Gastrocnemius medialis (tissue), 4 donors: ENCODE measurements around the gene PPP1R27. TPM values are rescaled to one million over a fixed set of nuclear protein-coding genes. Genes with fewer than 3 reads are reported as not detected.

Source experiments
- ATAC-seq, 2 donors: fragments of 150-250 bp; one replicate each; pipeline ENCODE4 v1.9.1; 2016
- DNase-seq, 2 donors: peaks; one replicate each; pipeline ENCODE4 v3.0.0-alpha.2; 2019
- H3K27ac ChIP-seq, 4 donors: fragments of 200-600 bp; sonication (generic); 1 replicate in 1 of 4; 2 replicates in 3 of 4; pipeline ENCODE4 v1.5.1; 2016 to 2018; ENCODE audit warnings: mild to moderate bottlenecking in 2 of 4, moderate library complexity in 1 of 4
- H3K27me3 ChIP-seq, 3 donors: fragments of 200-600 bp; sonication (generic) in 2 of 3; 1 replicate in 1 of 3; 2 replicates in 2 of 3; pipeline versions ENCODE4 v1.5.1 to v1.6.0; 2016 to 2019; ENCODE audit warnings: mild to moderate bottlenecking in 1 of 3, moderate library complexity in 1 of 3
- H3K36me3 ChIP-seq, 2 donors: fragments of 200-600 bp; sonication (generic) in 1 of 2; one replicate each; pipeline ENCODE4 v1.5.1; 2017 to 2018
- H3K4me1 ChIP-seq, 2 donors: fragments of 200-600 bp; sonication (generic) in 1 of 2; one replicate each; pipeline ENCODE4 v1.5.1; 2016 to 2017; ENCODE audit warnings: mild to moderate bottlenecking in 2 of 2
- H3K4me3 ChIP-seq, 4 donors: fragments of 200-600 bp; sonication (generic) in 3 of 4; 1 replicate in 1 of 4; 2 replicates in 3 of 4; pipeline ENCODE4 v1.5.1; 2016 to 2019; ENCODE audit warnings: mild to moderate bottlenecking in 2 of 4
- H3K9me3 ChIP-seq, 3 donors: fragments of 200-600 bp; sonication (generic) in 2 of 3; 1 replicate in 1 of 3; 2 replicates in 2 of 3; pipeline ENCODE4 v1.5.1; 2016 to 2019
- CTCF ChIP-seq, 5 experiments: fragments of 450-650 bp in 3 of 5; fragments of 200-600 bp in 2 of 5; sonication (generic) in 2 of 5; IDR thresholded peaks in 4 of 5; conservative IDR thresholded peaks in 1 of 5; 1 replicate in 4 of 5; 2 replicates in 1 of 5; pipeline ENCODE4 v1.5.1; 2016 to 2019; ENCODE audit warnings: antibody characterized with exemption in 5 of 5, mild to moderate bottlenecking in 3 of 5, moderate library complexity in 3 of 5
- POLR2A ChIP-seq, 2 donors: fragments of 450-650 bp; IDR thresholded peaks; one replicate each; pipeline ENCODE4 v1.6.1; 2017; ENCODE audit warnings: antibody characterized with exemption in 2 of 2, mild to moderate bottlenecking in 2 of 2, moderate library complexity in 2 of 2
- in situ Hi-C, 4 donors: fragments of 200-750 bp; cut with MboI; loops; one replicate each; pipeline versions ENCODE4 v1.15.0 to v1.8.0; 2017; ENCODE audit warnings: low sequenced_read_pairs in 4 of 4
- intact Hi-C: fragments of 100-400 bp; cut with DNase I; formaldehyde crosslinking; loops from one replicate; pipeline ENCODE4 v1.15.1; 2023; ENCODE audit warnings: low total_unique reads
- total RNA-seq, 4 donors: library from RNA; depleted of rRNA; stranded (reverse); fragments of >200 nt; gene quantifications; one replicate each; pipeline versions ENCODE4 v1.1.0 to v1.2.3, GENCODE V29; 2016

Gene PPP1R27
- total RNA-seq, 4 donors from 2014 or later, result 245 to 708 (median 400) TPM

GRCh38 chr17:81877569-81877968 lies 42.7 kb upstream of the PPP1R27 start:
- intact Hi-C loops (no loop called here), in situ Hi-C loops (no loop called here)
- peaks cover 0 to 38% of the 10 kb centered on the region in 2 donors for H3K36me3 ChIP-seq
- TF ChIP-seq POLR2A (IDR thresholded peaks at IDR 0.05), result no peak
- TF ChIP-seq CTCF (IDR thresholded peaks at IDR 0.05 in 4 of 5, conservative IDR thresholded peaks at IDR 0.05 in 1 of 5), result no peak
- H3K27ac ChIP-seq, result no peak overlapping the region
- H3K4me3 ChIP-seq, result no peak overlapping the region
- ATAC-seq (no peak), DNase-seq (no peak)
- H3K9me3 ChIP-seq, result no peaks in the 10 kb centered on the region
- H3K4me1 ChIP-seq, result peaks cover under 1 to 4% of the 10 kb centered on the region in 2 donors
- no peaks in the 10 kb centered on the region for H3K27me3 ChIP-seq

- TF ChIP-seq CTCF (IDR thresholded peaks at IDR 0.05 in 4 of 5, conservative IDR thresholded peaks at IDR 0.05 in 1 of 5) (peak in 3 of 5 experiments; percentile 29 to 66 (median 48)), POLR2A (IDR thresholded peaks at IDR 0.05) (peak; percentile 95 to 97)
- Histone ChIP-seq H3K4me3 (peak overlapping the region; percentile 78 to 100 (median 90)), H3K9me3 (no peaks in the 10 kb centered on the region), H3K36me3 (peaks cover 0 to 21% of the 10 kb centered on the region in 2 donors), H3K27ac (peak overlapping the region; percentile 96 to 99 (median 98)), H3K27me3 (no peaks in the 10 kb centered on the region), H3K4me1 (peaks cover 35 to 37% of the 10 kb centered on the region in 2 donors)
- peak; percentile 92 to 94 for DNase-seq
- intact Hi-C loops (loop anchor here (1.0 to 5.0 kb wide), 3 partner anchors 15 to 106 kb away; partner anchors contain the start of gene ASPSCR1), in situ Hi-C loops (no loop called here)
- ATAC-seq, result peak; percentile 83 to 88
Measured at GRCh38 chr17:81871387-81872230, 36.8 kb upstream of the PPP1R27 start.

- in situ Hi-C loops, result no loop called here
- Histone ChIP-seq H3K4me3 (peak within 1 kb of the TSS; percentile 78 to 100 (median 90)), H3K4me1 (peaks cover 35 to 41% of the 10 kb centered on the region in 2 donors), H3K27me3 (no peaks in the 10 kb centered on the region), H3K9me3 (no peaks in the 10 kb centered on the region), H3K36me3 (peaks cover 0 to 21% of the 10 kb centered on the region in 2 donors), H3K27ac (peak within 1 kb of the TSS; percentile 96 to 99 (median 98))
- intact Hi-C loops, result loop anchor here (1.0 to 5.0 kb wide), 3 partner anchors 15 to 106 kb away; partner anchors contain the start of gene ASPSCR1
- DNase-seq, result no peak
- TF ChIP-seq POLR2A (IDR thresholded peaks at IDR 0.05) (no peak), CTCF (IDR thresholded peaks at IDR 0.05 in 4 of 5, conservative IDR thresholded peaks at IDR 0.05 in 1 of 5) (no peak)
- ATAC-seq, result peak; percentile 12 to 23
Measured at GRCh38 chr17:81870981-81871386, 36.1 kb upstream of the PPP1R27 start, which contains the start of gene ARHGDIA. Gene ARHGDIA (minus strand): TSS chr17:81871337. CDS start chr17:81869930, 1,407 bp downstream.

DNA sequence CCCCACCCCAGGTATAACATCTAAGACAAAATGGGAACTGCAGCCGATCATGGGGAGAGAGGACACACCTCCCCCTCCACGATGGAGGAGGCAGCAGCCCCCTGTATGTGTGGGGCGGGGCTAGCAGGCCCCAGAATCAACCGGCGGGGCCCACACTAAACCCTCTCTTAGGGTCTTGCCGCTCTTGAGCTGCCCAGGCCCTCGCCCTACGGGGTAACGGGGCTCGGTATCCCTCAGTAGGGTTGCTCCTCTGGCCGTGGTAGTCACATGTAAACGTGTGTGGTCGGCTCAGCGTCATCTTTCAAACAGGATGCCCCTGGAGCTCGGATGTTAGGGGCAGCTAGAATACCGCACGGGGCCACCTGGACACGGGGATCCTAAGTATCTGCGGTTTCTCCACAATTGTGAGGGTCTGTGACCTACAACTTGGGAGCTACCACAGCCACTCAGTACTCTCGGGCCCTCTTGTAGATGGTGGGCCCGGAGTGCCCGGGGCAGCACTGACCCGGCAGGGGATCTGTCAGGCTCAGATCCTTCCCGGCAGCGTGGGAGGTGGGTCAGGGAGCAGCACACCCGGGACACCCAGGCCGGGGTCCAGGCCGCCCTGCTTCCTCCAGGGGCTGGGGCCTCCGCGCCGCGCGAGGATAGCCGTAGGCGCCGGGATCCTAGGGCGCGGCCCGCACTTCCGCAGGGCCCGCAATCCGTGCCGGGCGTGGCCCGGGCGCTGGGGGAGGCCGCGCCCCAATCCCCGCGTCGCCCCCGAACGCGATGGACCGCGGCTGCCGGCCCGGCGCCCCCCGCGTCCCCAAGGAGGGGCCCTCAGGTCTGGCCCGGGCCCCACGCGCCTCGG lies 35.5 kb upstream of the PPP1R27 start:
- no peaks in the 10 kb centered on the region for H3K27me3 ChIP-seq
- peaks cover 35 to 47% of the 10 kb centered on the region in 2 donors for H3K4me1 ChIP-seq
- in situ Hi-C loops (no loop called here), intact Hi-C loops (loop anchor here (5.0 kb wide), 2 partner anchors 72 to 107 kb away; partner anchors contain the start of gene ASPSCR1)
- TF ChIP-seq CTCF (IDR thresholded peaks at IDR 0.05 in 4 of 5, conservative IDR thresholded peaks at IDR 0.05 in 1 of 5), result no peak
- TF ChIP-seq POLR2A (IDR thresholded peaks at IDR 0.05), result no peak
- ATAC-seq (peak; percentile 7 to 15), DNase-seq (no peak)
- no peaks in the 10 kb centered on the region for H3K9me3 ChIP-seq
- peak overlapping the region; percentile 94 to 99 (median 97) for H3K27ac ChIP-seq
- H3K4me3 ChIP-seq, result peak overlapping the region; percentile 74 to 92 (median 78)
- H3K36me3 ChIP-seq, result peaks cover 0 to 21% of the 10 kb centered on the region in 2 donors
